GM19324 (cell line): ENCODE measurements around the gene WDR59.

Experiments
- ATAC-seq: cut with Tn5 transposase; IDR thresholded peaks from one replicate; pipeline ENCODE4 v1.9.1; 2021; ENCODE audit warnings: mild to moderate bottlenecking, moderate library complexity; ENCODE audit not compliant: unreplicated experiment, low FRiP score

The WDR59 gene

DNA sequence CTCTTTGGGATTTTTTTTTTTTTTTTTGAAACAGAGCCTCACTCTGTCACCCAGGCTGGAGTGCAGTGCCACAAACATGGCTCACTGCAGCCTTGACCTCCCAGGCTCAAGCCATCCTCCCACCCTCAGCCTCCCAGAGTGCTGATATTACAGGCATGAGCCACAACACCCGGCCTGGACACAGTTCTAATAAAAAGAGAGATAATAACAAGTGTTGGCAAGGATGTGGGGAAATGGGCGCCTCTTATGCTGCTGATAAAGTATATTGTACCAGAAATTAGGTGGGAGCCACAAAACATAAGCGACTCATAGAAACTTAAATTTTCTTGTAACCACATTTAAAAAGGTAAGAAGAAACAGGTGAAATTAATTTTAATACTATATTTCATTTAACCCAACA is 159.9 kb downstream of the WDR59 start:
- no peak for ATAC-seq
